AG04449 (cell line): ENCODE results near the gene FASN.

Experiments used
- CTCF ChIA-PET: fragments of 350-600 bp; formaldehyde crosslinking; extraction: SDS; loops from one replicate; lab custom pipeline; 2021; ENCODE audit warnings: antibody characterized with exemption; lab: Yijun Ruan, JAX
- POLR2A ChIA-PET: fragments of 400-600, 350-600 bp; formaldehyde crosslinking; extraction: SDS; loops from one replicate; lab custom pipeline; 2020; ENCODE audit warnings: antibody characterized with exemption, inconsistent platforms; lab: Yijun Ruan, JAX
- DNase-seq: peaks from one replicate; pipeline ENCODE4 v3.0.0-alpha.2; 2010; ENCODE audit warnings: low read depth, low spot score
- H3K4me3 ChIP-seq: 2 replicates; pipeline ENCODE4 v1.5.1; 2011; ENCODE audit warnings: low read depth, mild to moderate bottlenecking, control low read depth, low read length
- CTCF ChIP-seq: IDR thresholded peaks from one replicate; pipeline ENCODE4 v1.5.1; 2011; ENCODE audit warnings: mild to moderate bottlenecking, moderate library complexity, low read length, control low read depth, inconsistent platforms; ENCODE audit not compliant: insufficient read depth; ENCODE audit errors: missing control alignments

FASN gene

GRCh38 chr17:82064433-82065192, 33.4 kb downstream of the FASN start:
- ChIA-PET POLR2A (interaction anchor here (0.7 to 1.2 kb wide), 3 partner anchors 11 to 27 kb away, joined by 3 to 5 read pairs (median 4); partner anchors contain the start of gene DCXR), CTCF (interaction anchor here (1.1 to 3.9 kb wide), 3 partner anchors 10 to 105 kb away, joined by 4 to 12 read pairs (median 7); partner anchors contain the start of gene RAC3)
- peak overlapping the region; percentile 73 for H3K4me3 ChIP-seq
- DNase-seq, result no peak
- TF ChIP-seq CTCF, result no peak

- ChIA-PET CTCF (interaction anchor here (1.0 to 3.9 kb wide), 4 partner anchors 9 to 104 kb away, joined by 3 to 12 read pairs (median 6); partner anchors contain the start of genes DCXR and RAC3), POLR2A (interaction anchor here (1.2 kb wide), 1 partner anchor 10 kb away, joined by 4 read pairs; no protein-coding TSS in a partner anchor)
- peak overlapping the region; percentile 73 for H3K4me3 ChIP-seq
- no peak for DNase-seq
- no peak for TF ChIP-seq CTCF
Measured at GRCh38 chr17:82063424-82064415, 34.3 kb downstream of the FASN start.

- no peak overlapping the region; the same call in 1 of the 2 replicates for H3K4me3 ChIP-seq
- no peak for DNase-seq
- no peak for TF ChIP-seq CTCF
- CTCF ChIA-PET, result interaction anchor here (1.0 to 3.9 kb wide), 2 partner anchors 25 to 33 kb away, joined by 3 to 12 read pairs; partner anchors contain the start of genes DCXR and RAC3
- POLR2A ChIA-PET, result no interaction called here
Measured at GRCh38 chr17:82062984-82063368, 35.1 kb downstream of the FASN start.

- H3K4me3 ChIP-seq, result no peak overlapping the region
- TF ChIP-seq CTCF, result no peak
- ChIA-PET CTCF (interaction anchor here (1.5 to 3.9 kb wide), 2 partner anchors 32 to 89 kb away, joined by 3 to 12 read pairs; partner anchors contain the start of gene RAC3), POLR2A (no interaction called here)
- DNase-seq, result no peak
Measured at GRCh38 chr17:82062076-82062983, 35.7 kb downstream of the FASN start.

GRCh38 chr17:82061047-82061925, 36.8 kb downstream of the FASN start:
- CTCF ChIA-PET, result interaction anchor here (1.5 to 3.9 kb wide), 2 partner anchors 31 to 90 kb away, joined by 3 to 12 read pairs; partner anchors contain the start of gene RAC3

More at GRCh38 chr17:82061047-82061925, 36.8 kb downstream of the FASN start:
- no peak overlapping the region for H3K4me3 ChIP-seq
- TF ChIP-seq CTCF, result no peak
- no peak for DNase-seq
- POLR2A ChIA-PET, result interaction anchor here (1.0 kb wide), 1 partner anchor 12 kb away, joined by 3 read pairs; no protein-coding TSS in a partner anchor
